Body of pancreas (tissue), 4 donors: ENCODE results near the gene TNFAIP8.

Experiments used
- CTCF ChIP-seq, 7 experiments: fragments of 450-650 bp in 4 of 7; fragments of 200-600 bp in 3 of 7; sonication (generic) in 3 of 7; IDR thresholded peaks; one replicate each; pipeline ENCODE4 v1.5.1; 2016 to 2019; ENCODE audit warnings: antibody characterized with exemption in 7 of 7
- POLR2A ChIP-seq, 3 donors: fragments of 450-650 bp; IDR thresholded peaks; one replicate each; pipeline ENCODE4 v1.6.1; 2016; ENCODE audit warnings: antibody characterized with exemption in 3 of 3, mild to moderate bottlenecking in 2 of 3

GRCh38 chr5:119377066-119377465, 21.2 kb downstream of the TNFAIP8 start:
- TF ChIP-seq POLR2A (IDR thresholded peaks at IDR 0.05) (no peak), CTCF (IDR thresholded peaks at IDR 0.05) (no peak)
